HEK293T (cell line): ENCODE results near the gene CC2D2A.

Experiments used
- CTCF ChIA-PET: fragments of 350-600 bp; formaldehyde crosslinking; extraction: SDS; loops from one replicate; lab custom pipeline; 2021; ENCODE audit warnings: antibody characterized with exemption, inconsistent platforms; lab: Yijun Ruan, JAX
- POLR2A ChIA-PET: fragments of 350-600 bp; formaldehyde crosslinking; extraction: SDS; loops from one replicate; lab custom pipeline; 2020; ENCODE audit warnings: antibody characterized with exemption, inconsistent platforms; lab: Yijun Ruan, JAX
- DNase-seq: peaks from one replicate; pipeline ENCODE4 v3.0.0; 2012; ENCODE audit warnings: mixed read lengths; ENCODE audit errors: extremely low spot score
- ARNT ChIP-seq: fragments of 450-650 bp; IDR thresholded peaks from 2 replicates; pipeline ENCODE4 v1.6.1; 2017; ENCODE audit warnings: mild to moderate bottlenecking
- BHLHE40 ChIP-seq: fragments of 450-650 bp; IDR thresholded peaks from 2 replicates; pipeline ENCODE4 v1.6.1; 2016; ENCODE audit warnings: mild to moderate bottlenecking, moderate library complexity, borderline replicate concordance
- CTBP1 ChIP-seq: fragments of 450-650 bp; IDR thresholded peaks from 2 replicates; pipeline ENCODE4 v1.6.1; 2016; ENCODE audit warnings: borderline replicate concordance
- ELF4 ChIP-seq: fragments of 450-650 bp; IDR thresholded peaks from 2 replicates; pipeline ENCODE4 v1.6.1; 2017; ENCODE audit warnings: antibody characterized with exemption
- FOXA1 ChIP-seq: fragments of 450-650 bp; IDR thresholded peaks from 2 replicates; pipeline ENCODE4 v1.6.1; 2016; ENCODE audit warnings: mild to moderate bottlenecking
- FOXK2 ChIP-seq: fragments of 450-650 bp; IDR thresholded peaks from 2 replicates; pipeline ENCODE4 v1.6.1; 2016; ENCODE audit warnings: mild to moderate bottlenecking
- FOXM1 ChIP-seq: fragments of 450-650 bp; IDR thresholded peaks from 2 replicates; pipeline ENCODE4 v1.6.1; 2017; ENCODE audit warnings: mild to moderate bottlenecking, borderline replicate concordance
- HDGF ChIP-seq: fragments of 450-650 bp; IDR thresholded peaks from 2 replicates; pipeline ENCODE4 v1.6.1; 2017; ENCODE audit warnings: antibody characterized with exemption, borderline replicate concordance
- L3MBTL2 ChIP-seq: fragments of 450-650 bp; conservative IDR thresholded peaks from 2 replicates; pipeline ENCODE4 v1.6.1; 2016; ENCODE audit warnings: mild to moderate bottlenecking
- LEF1 ChIP-seq: fragments of 450-650 bp; IDR thresholded peaks from 2 replicates; pipeline ENCODE4 v1.6.1; 2017; ENCODE audit warnings: mild to moderate bottlenecking, borderline replicate concordance
- NFRKB ChIP-seq: fragments of 450-650 bp; IDR thresholded peaks from 2 replicates; pipeline ENCODE4 v1.6.1; 2016; ENCODE audit warnings: mild to moderate bottlenecking, moderate library complexity
- PKNOX1 ChIP-seq: fragments of 450-650 bp; IDR thresholded peaks from 2 replicates; pipeline ENCODE4 v1.6.1; 2016
- SP1 ChIP-seq: fragments of 450-650 bp; IDR thresholded peaks from 2 replicates; pipeline ENCODE4 v1.6.1; 2017
- SUZ12 ChIP-seq: fragments of 450-650 bp; IDR thresholded peaks from 2 replicates; pipeline ENCODE4 v1.6.1; 2016; ENCODE audit warnings: mild to moderate bottlenecking
- TARDBP ChIP-seq: fragments of 450-650 bp; IDR thresholded peaks from 2 replicates; pipeline ENCODE4 v1.6.1; 2016
- ZNF384 ChIP-seq: fragments of 450-650 bp; IDR thresholded peaks from 2 replicates; pipeline ENCODE4 v1.6.1; 2016

Gene CC2D2A

GRCh38 chr4:15502384-15502783 is 32.7 kb downstream of the CC2D2A start:
- CTCF ChIA-PET = no interaction called here
- TF ChIP-seq ARNT = no peak
- TF ChIP-seq NFRKB = no peak
- DNase-seq = no peak
- POLR2A ChIA-PET = no interaction called here

- POLR2A ChIA-PET = no interaction called here
- CTCF ChIA-PET = no interaction called here
- DNase-seq = no peak
- TF ChIP-seq ELF4 (no peak), NFRKB (no peak), PKNOX1 (no peak)
These were observed 34.4 kb downstream of the CC2D2A start for GRCh38 chr4:15504041-15504440.

- no peak for TF ChIP-seq FOXM1
- TF ChIP-seq SUZ12 = no peak
- no peak for TF ChIP-seq CTBP1
- TF ChIP-seq SP1 = no peak
- TF ChIP-seq ZNF384 = no peak
- TF ChIP-seq NFRKB = no peak
- no peak for TF ChIP-seq PKNOX1
- no peak for TF ChIP-seq BHLHE40
- no peak for TF ChIP-seq TARDBP
- no peak for TF ChIP-seq HDGF
- TF ChIP-seq FOXK2 = no peak
- TF ChIP-seq FOXA1 = no peak
- ChIA-PET CTCF (no interaction called here), POLR2A (no interaction called here)
- no peak for DNase-seq
These were observed 36.8 kb downstream of the CC2D2A start for GRCh38 chr4:15506464-15506863.

- POLR2A ChIA-PET = no interaction called here
- no peak for DNase-seq
- TF ChIP-seq SP1 (no peak), PKNOX1 (no peak), HDGF (no peak), TARDBP (no peak), BHLHE40 (no peak), LEF1 (no peak), ELF4 (no peak), FOXM1 (no peak), FOXA1 (no peak), SUZ12 (no peak), ZNF384 (no peak), FOXK2 (no peak), L3MBTL2 (no peak), CTBP1 (no peak), NFRKB (no peak), ARNT (no peak)
- CTCF ChIA-PET = no interaction called here
These were observed 38.0 kb downstream of the CC2D2A start for GRCh38 chr4:15507679-15508078.

GRCh38 chr4:15510961-15511360 is 41.3 kb downstream of the CC2D2A start:
- CTCF ChIA-PET = no interaction called here
- no peak for TF ChIP-seq HDGF
- POLR2A ChIA-PET = no interaction called here
- DNase-seq = no peak

- no peak for DNase-seq
- CTCF ChIA-PET = no interaction called here
- POLR2A ChIA-PET = no interaction called here
- no peak for TF ChIP-seq ELF4
These were observed 43.9 kb downstream of the CC2D2A start for GRCh38 chr4:15513545-15513944.

GRCh38 chr4:15515106-15515505 is 45.4 kb downstream of the CC2D2A start:
- CTCF ChIA-PET = no interaction called here
- POLR2A ChIA-PET = no interaction called here
- TF ChIP-seq SP1 (no peak), FOXM1 (no peak), LEF1 (no peak), FOXA1 (no peak), PKNOX1 (no peak), L3MBTL2 (no peak), ELF4 (no peak), ARNT (no peak), FOXK2 (no peak), NFRKB (no peak), BHLHE40 (no peak), ZNF384 (no peak), CTBP1 (no peak), HDGF (no peak), TARDBP (no peak), SUZ12 (no peak)
- no peak for DNase-seq
